NCI-H2227 treated with DMSO at 0.1 percent for 48 hours (cell line): ENCODE data around the gene ACOT11.

ENCODE experiments used
- DNase-seq: peaks from one replicate; lab custom pipeline; 2025; lab: John Stamatoyannopoulos, UW

ACOT11 gene

GRCh38 chr1:54585181-54586066 is 37.4 kb downstream of the ACOT11 start:
- DNase-seq, result no peak

- DNase-seq, result no peak
Measured at GRCh38 chr1:54588377-54588776, 40.3 kb downstream of the ACOT11 start.

GRCh38 chr1:54591127-54591756 is 43.2 kb downstream of the ACOT11 start:
- DNase-seq, result no peak

GRCh38 chr1:54593571-54594160 is 45.6 kb downstream of the ACOT11 start:
- DNase-seq, result no peak

GRCh38 chr1:54594463-54594862 is 46.4 kb downstream of the ACOT11 start:
- no peak for DNase-seq

- DNase-seq, result no peak
Measured at GRCh38 chr1:54595956-54596498, 48.0 kb downstream of the ACOT11 start.

GRCh38 chr1:54596756-54597155 is 48.7 kb downstream of the ACOT11 start:
- DNase-seq, result no peak

GRCh38 chr1:54597455-54598030 is 49.5 kb downstream of the ACOT11 start:
- no peak for DNase-seq

- DNase-seq, result no peak
Measured at GRCh38 chr1:54599211-54599823, 51.3 kb downstream of the ACOT11 start.

- no peak for DNase-seq
Measured at GRCh38 chr1:54600947-54601721, 53.1 kb downstream of the ACOT11 start.

- DNase-seq, result no peak
Measured at GRCh38 chr1:54601730-54602129, 53.7 kb downstream of the ACOT11 start.

GRCh38 chr1:54602554-54602953 is 54.5 kb downstream of the ACOT11 start:
- no peak for DNase-seq

GRCh38 chr1:54603241-54603640 is 55.2 kb downstream of the ACOT11 start:
- no peak for DNase-seq

- no peak for DNase-seq
Measured at GRCh38 chr1:54604051-54604450, 56.0 kb downstream of the ACOT11 start.

- no peak for DNase-seq
Measured at GRCh38 chr1:54604572-54605370, 56.7 kb downstream of the ACOT11 start.

- DNase-seq, result no peak
Measured at GRCh38 chr1:54606096-54606989, 58.3 kb downstream of the ACOT11 start.

- DNase-seq, result no peak
Measured at GRCh38 chr1:54606990-54607325, 58.9 kb downstream of the ACOT11 start.

- no peak for DNase-seq
Measured at GRCh38 chr1:54607821-54608565, 60.0 kb downstream of the ACOT11 start.
